Kidney epithelial cell (primary cell): ENCODE data around the gene IGF2R. TPM values are rescaled to one million over a fixed set of nuclear protein-coding genes. Genes with fewer than 3 reads are reported as not detected.

Experiments
- DNase-seq: peaks from one replicate; pipeline ENCODE4 v3.0.0-alpha.2; 2010; ENCODE audit warnings: low read depth
- H3K27me3 ChIP-seq: 2 replicates; pipeline ENCODE4 v1.6.0; 2011; ENCODE audit warnings: low read length; ENCODE audit not compliant: control insufficient read depth, insufficient read depth
- H3K36me3 ChIP-seq: 2 replicates; pipeline ENCODE4 v1.5.1; 2011; ENCODE audit warnings: low read length; ENCODE audit not compliant: control insufficient read depth, insufficient read depth
- H3K4me3 ChIP-seq: 2 replicates; pipeline ENCODE4 v1.5.1; 2011; ENCODE audit warnings: low read depth, mild to moderate bottlenecking, control low read depth, low read length
- total RNA-seq: library from RNA; depleted of rRNA; stranded (reverse); fragments of >200 nt; gene quantifications from 2 replicates; pipeline ENCODE4 v1.2.3, GENCODE V29; 2015
- TF ChIP-seq, protein P1 (sequence below): IDR thresholded peaks from 2 replicates; pipeline ENCODE4 v1.5.1; 2011; ENCODE audit warnings: mild to moderate bottlenecking, moderate library complexity, low read length, control low read depth, inconsistent platforms; ENCODE audit not compliant: insufficient read depth, poor library complexity, severe bottlenecking

Gene IGF2R
- total RNA-seq, 1 donor from 2014 or later, result 251 TPM

GRCh38 chr6:160092602-160093001, 123.7 kb downstream of the IGF2R start:
- H3K4me3 ChIP-seq, result no peak overlapping the region
- TF ChIP-seq, protein P1, sequence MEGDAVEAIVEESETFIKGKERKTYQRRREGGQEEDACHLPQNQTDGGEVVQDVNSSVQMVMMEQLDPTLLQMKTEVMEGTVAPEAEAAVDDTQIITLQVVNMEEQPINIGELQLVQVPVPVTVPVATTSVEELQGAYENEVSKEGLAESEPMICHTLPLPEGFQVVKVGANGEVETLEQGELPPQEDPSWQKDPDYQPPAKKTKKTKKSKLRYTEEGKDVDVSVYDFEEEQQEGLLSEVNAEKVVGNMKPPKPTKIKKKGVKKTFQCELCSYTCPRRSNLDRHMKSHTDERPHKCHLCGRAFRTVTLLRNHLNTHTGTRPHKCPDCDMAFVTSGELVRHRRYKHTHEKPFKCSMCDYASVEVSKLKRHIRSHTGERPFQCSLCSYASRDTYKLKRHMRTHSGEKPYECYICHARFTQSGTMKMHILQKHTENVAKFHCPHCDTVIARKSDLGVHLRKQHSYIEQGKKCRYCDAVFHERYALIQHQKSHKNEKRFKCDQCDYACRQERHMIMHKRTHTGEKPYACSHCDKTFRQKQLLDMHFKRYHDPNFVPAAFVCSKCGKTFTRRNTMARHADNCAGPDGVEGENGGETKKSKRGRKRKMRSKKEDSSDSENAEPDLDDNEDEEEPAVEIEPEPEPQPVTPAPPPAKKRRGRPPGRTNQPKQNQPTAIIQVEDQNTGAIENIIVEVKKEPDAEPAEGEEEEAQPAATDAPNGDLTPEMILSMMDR, result no peak
- no peaks in the 10 kb centered on the region for H3K27me3 ChIP-seq
- no peak for DNase-seq
- H3K36me3 ChIP-seq, result peaks cover 8% of the 10 kb centered on the region

DNA sequence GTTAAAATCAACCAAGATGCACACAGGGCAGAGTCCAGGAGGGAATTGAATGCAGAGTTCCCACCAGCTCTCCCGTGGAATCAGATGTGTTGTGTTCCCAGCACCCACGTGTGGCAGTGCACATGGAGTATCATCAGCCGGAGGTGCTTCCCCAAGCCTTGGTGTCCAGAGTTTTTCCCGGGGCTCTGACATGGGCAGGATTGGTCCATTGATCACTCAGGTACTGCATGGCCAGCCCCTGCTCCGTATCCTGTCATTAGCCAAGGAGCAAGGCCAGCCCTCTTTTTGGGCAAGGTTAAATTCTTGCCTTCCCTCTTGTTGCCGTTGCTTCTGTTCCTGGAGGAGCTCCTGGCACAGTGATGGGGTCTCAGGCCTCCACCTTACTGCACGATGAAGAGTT, 124.2 kb downstream of the IGF2R start:
- TF ChIP-seq, protein P1, result no peak
- no peaks in the 10 kb centered on the region for H3K27me3 ChIP-seq
- DNase-seq, result no peak
- peaks cover 9% of the 10 kb centered on the region for H3K36me3 ChIP-seq
- no peak overlapping the region for H3K4me3 ChIP-seq

DNA sequence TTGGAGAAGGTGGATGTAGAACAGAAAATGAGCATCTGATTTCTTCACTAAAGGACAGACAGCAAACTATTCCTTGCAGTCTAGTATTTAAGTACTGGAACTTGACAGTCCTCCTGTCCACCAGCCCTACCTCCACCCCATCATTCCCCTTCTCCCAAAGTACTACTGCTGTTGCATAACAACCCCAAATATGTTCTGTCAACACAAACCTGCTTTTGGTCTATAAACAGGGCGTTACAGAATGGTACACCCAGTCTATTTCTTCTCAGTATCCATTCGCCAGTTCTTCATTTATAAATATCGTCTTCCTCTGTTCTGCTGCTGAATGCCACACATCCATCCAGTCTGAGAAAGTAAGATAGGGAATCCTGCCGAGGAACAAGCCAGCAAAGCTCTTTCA, 125.1 kb downstream of the IGF2R start:
- DNase-seq, result no peak
- TF ChIP-seq, protein P1, result no peak
- peaks cover 9% of the 10 kb centered on the region for H3K36me3 ChIP-seq
- H3K4me3 ChIP-seq, result no peak overlapping the region
- H3K27me3 ChIP-seq, result no peaks in the 10 kb centered on the region

DNA sequence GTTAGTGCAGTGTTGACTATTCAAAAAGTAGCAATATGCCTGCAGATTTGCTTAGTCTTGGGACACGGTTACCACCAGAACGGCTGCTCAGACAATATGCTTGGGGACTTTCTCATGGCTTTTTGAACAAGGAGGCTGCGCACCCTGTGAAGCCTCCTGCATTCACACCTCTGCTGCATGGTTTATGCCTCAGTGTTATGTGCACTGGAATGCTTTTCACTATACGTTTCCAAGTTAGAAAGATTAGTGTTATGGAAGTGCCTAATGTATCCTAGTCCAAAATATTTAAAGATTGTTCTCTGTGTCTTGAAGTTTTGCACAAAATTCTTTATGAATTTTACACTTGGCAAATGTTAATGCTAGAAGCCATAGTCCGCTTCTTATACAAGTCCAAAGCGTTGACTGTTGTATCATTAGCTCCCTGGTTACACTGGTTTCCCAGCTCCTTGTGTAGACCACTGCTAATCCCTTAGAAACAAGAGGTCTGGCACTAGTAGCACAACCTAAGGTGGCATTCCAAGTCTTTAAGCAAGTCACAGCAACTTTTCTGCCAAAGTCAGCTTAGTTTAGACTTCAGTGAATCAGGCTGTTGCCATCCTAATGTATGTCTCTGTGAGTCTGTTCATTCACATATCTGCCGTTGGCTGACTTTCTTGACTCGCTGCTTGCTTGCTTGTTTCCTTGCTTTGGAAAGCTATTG, 126.4 kb downstream of the IGF2R start:
- no peak overlapping the region for H3K4me3 ChIP-seq
- TF ChIP-seq, protein P1, result no peak
- no peak for DNase-seq
- peaks cover 6% of the 10 kb centered on the region for H3K36me3 ChIP-seq
- H3K27me3 ChIP-seq, result no peaks in the 10 kb centered on the region

DNA sequence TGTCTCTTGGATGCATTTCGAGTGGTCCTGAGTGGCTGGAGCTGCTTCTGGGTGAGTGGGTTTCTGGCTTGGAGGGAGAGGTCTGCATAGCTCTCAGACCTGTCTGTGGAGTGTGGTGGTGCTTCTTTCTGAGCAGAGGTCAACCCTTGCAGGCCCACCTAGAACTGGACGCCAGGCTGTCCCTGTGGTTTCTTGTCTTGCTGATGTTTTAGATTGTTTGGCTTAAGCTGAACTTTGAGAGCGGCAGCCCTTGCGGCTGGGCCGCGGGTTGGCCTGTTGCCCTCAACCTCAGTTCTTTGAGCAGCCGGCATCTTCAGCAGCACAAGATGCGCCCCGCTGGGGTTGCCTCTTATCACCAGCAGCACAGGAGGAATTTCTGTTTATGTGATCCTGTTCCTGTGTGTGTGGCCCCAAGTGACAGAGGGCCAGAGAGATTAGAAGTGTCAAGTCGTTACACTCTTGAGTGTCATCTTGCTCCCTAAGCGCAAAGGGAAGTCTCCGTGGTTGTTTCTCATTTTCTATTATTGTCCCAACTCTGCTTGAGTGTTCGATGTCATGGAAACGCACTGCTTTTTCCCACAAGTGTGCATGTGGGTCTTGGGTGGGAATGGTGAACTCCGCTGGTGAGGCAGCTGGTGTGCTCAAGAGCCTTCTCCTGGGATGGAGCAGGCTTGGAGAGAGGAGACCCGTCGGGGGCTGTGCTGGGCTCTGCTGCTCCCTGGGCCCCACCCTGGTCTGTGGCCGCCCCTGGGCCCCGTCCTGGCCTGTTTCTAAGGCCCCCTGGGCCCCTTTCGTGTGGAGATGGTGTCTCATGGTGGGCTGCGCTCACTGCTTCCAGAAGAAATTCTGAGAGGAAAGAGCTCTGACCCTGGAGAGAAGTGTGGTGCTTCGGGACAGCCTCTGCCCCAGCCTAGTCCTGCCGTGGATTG, 132.7 kb downstream of the IGF2R start:
- peaks cover 1% of the 10 kb centered on the region for H3K36me3 ChIP-seq
- TF ChIP-seq, protein P1, result no peak
- no peaks in the 10 kb centered on the region for H3K27me3 ChIP-seq
- no peak overlapping the region for H3K4me3 ChIP-seq
- DNase-seq, result no peak
